ENCODE data around the gene DGKI.

DNA sequence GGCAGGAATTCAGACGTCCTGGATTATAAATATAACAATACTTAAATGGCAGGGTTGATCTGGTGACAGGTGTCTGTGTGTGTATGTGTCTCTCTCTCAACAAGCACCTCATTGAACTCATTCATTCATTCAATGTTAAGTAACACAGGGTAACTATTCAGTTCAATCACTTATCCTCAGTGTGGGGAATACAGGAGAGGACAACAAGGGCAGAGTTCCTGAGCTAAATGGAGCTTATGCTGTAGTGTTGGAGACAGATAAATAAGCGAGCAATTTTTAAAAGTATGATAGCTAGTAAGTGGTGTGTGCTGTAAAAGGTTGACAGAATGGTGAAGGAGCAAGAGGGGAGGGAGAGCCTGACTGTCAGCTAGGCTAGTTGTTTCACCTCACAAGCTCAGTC, 178.4 kb downstream of the DGKI start:
- TF ChIP-seq POLR2A (IDR thresholded peaks at IDR 0.05): no peak
- TF ChIP-seq, protein P1, sequence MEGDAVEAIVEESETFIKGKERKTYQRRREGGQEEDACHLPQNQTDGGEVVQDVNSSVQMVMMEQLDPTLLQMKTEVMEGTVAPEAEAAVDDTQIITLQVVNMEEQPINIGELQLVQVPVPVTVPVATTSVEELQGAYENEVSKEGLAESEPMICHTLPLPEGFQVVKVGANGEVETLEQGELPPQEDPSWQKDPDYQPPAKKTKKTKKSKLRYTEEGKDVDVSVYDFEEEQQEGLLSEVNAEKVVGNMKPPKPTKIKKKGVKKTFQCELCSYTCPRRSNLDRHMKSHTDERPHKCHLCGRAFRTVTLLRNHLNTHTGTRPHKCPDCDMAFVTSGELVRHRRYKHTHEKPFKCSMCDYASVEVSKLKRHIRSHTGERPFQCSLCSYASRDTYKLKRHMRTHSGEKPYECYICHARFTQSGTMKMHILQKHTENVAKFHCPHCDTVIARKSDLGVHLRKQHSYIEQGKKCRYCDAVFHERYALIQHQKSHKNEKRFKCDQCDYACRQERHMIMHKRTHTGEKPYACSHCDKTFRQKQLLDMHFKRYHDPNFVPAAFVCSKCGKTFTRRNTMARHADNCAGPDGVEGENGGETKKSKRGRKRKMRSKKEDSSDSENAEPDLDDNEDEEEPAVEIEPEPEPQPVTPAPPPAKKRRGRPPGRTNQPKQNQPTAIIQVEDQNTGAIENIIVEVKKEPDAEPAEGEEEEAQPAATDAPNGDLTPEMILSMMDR (IDR thresholded peaks at IDR 0.05): no peak
